GM18909 (cell line): Measurements from ENCODE around the gene DCDC2B.
"Not testable (repeated sequence)": the region's sequence is repeated elsewhere in the genome, so short reads cannot be mapped to it uniquely, and the experiment has no call there.

Experiments used
- ATAC-seq: cut with Tn5 transposase; IDR thresholded peaks from one replicate; pipeline ENCODE4 v1.9.1; 2021; ENCODE audit warnings: mild to moderate bottlenecking; ENCODE audit not compliant: unreplicated experiment, poor library complexity

DCDC2B gene

DNA sequence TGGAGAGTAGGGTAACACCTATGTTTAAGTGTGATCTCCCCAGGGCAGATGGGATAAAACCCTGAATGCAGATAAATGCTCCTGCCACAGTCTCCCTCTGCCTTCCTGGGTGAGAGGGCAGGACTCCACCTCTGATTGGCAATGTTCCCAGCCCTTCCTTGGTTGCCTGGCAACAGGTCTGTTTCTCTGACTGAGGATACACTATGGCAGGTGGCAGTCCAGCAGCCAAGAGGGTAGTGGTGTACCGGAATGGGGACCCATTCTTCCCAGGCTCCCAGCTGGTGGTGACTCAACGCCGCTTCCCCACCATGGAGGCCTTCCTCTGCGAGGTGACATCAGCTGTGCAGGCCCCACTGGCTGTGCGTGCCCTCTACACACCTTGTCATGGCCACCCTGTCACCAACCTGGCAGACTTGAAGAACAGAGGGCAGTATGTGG lies at the start of gene DCDC2B:
Gene DCDC2B (plus strand): TSS at position 199 of the 438 bp plus-strand sequence. CDS start 5 bp downstream, at position 204.
- ATAC-seq = no peak

DNA sequence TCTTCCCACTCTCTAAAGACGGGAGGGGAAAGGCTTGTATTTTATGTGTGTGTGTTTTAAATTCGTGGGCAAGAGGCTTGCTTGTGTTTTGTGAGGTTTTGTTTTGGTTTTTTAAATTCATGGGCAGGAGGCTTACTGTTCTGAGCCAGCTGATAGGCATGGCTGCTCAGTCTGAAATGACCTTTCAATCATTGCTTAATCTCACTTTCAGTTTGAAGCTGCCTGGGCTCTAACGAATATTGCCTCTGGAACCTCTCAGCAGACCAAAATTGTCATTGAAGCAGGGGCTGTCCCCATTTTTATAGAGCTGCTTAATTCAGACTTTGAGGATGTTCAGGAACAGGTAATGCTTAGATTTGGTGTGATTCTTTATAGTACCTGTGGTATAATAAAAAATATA lies 49.7 kb upstream of the DCDC2B start:
- no peak for ATAC-seq

DNA sequence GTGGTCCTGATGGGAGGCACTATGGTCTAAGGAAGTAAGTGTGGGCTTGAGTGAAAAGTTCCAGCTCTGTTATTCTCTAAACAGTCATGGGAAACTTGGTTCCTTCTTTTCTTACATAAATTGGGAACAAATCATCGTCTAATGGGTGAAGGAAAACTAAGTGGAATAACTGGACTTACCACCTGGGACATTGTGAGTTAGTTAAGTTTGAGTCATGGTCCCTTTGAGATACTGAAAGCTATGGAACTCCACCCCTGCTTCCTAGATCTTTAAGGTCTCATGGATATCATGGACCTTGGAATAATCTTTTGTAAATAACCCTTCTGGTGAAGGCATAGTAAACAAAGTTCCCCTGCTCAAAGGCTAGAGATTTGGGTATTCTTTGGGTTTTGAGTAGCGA lies 45.5 kb upstream of the DCDC2B start:
- no peak for ATAC-seq

DNA sequence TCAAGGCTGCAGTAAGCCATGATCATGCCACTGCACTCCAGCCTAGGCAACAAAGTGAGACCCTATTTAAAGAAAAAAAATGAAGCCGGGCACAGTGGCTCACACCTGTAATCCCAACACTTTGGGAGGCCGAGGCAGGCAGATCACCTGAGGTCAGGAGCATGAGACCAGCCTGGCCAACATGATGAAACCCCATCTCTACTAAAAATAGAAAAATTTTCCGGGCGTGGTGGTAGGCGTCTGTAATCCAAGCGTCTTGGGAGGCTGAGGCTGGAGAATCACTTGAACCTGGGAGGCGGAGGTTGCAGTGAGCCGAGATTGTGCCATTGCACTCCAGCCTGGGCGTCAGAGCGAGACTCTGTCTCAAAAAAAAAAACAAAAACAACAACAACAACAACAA lies 43.3 kb upstream of the DCDC2B start:
- not testable (repeated sequence) for ATAC-seq

DNA sequence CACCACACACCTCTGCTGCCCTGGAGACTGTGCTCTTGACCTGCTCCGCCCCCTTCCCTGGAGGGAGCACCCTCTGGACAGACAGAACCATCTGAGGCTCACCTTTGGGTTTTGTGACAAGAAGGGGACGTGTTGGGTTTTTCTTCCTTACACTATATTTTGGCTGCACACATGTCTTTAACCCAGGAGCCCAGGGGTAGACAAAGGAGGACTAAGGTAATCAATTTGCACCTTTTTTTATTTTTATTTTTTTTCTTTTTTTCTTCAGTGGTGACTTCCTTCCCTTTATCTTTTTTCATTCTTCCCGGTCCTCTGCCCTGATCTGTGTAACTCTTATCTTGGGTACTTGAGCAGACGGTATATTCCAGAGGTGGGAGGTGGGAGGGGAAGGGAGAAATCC lies 37.9 kb upstream of the DCDC2B start:
- ATAC-seq = no peak

DNA sequence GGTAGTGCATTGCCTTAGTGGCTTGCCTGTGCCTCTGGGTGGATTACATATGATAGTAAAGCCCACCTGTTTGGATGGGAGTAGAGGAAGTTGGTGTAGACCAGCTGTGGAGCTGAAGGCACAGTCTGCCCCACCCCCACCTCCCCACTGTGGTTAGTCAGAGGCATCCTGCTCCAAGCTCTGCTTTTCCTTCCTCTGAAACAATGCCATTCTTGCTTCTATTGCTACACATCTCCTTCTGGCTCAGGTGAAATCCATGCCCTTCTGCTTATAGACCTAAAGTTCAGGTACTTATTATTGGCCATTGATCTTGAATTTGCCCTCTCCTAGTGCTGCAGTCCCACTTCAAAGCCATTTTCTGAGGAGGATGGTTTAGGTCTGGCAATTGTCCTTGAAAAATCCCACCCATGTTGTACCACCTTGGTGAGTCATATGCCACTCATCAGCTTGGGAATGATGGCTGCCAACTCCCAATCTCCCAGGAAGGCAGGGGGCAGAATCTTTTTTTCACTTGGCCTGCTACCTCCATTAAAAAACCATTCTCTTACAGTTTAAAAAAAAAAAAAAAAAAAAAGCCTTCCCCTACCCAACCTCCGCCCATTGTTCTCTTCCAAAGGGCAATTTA lies 36.2 kb upstream of the DCDC2B start:
- ATAC-seq = no peak

DNA sequence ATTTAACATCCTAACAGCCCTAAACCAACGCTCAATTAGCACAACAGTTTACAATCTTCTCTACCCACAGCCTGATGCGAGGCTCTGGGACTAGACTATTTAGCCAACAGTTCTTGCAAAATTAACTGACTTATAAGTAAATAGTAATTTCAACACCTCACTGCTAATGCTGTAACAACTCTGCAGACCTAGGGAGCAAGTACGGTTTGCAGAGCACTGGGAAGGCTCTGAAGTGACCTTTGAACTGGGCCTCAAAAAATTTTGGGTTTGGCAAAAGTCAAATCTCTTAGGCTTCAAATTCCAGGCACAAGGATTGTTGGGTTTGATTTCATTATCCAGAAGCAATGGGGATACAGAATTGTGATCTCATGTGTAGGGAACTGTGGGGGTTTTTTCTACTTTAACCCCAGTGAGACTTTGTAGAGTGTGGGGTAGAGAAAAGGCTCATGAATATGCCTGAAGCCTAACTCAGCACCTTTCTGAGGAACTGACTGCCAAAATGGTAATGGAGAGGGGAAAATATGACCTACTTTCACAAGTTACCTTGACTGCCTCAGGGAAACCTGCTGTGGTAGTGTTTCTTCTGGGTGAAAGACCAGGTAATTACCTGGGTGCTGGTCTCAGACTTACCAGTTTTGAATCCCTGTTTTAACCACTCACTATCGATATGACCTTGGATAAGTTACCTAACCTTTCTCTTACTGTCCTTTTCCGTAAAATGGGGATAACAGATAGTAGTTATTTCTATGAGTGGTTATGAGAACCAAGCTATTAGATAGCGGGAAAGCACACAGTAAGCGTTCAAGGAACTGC lies 30.3 kb upstream of the DCDC2B start:
- no peak for ATAC-seq

DNA sequence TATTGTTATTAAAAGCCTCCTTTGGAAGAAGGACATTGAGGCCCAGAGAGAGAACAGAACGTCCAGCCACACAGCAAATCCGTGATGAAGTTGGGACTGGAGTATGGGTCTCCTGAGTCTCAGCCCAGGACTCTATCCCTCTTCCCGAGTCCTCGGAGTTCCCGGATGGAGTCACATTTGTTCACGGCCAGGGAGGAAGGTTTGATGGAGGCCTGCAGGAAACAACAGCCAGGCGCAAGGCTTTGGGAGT lies 29.8 kb upstream of the DCDC2B start:
- no peak for ATAC-seq

DNA sequence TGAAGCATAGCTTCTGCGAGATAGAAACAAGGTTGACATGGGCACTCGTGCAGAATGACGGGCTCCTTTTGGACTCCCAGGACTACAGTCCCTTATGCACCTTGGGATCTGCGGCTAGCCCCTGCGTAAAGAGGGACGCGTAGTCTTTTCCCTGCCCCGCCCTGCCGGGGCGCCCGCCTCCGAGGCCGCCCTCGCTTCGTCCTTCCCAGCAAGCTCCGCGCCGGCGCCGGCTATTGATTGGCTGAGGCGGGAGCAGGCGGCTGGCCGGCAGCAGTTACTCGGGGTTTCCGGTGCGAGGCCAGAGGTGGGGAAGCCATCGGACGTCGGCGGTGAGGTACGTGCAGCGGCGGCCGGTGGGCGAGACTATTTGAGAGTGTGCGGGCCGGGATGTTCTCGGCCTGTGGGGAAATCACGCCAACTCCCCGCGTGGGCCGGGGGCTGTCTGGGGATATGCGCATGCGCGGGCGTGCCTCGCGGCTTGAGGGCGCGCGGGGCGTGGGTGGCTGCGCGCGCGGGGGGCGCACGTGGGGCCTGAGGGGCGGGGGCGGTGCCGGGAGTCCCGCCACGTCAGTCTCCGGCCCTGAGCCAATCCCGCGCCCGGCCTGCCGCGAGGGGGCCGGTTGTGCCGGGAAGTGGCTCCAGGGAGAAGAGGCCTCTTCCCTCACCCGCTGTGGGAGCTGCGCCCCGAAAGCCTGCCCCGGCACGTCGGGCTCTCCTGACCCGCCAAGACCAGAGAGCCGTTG lies 29.3 kb upstream of the DCDC2B start, which contains the start of gene TXLNA:
Gene TXLNA (plus strand): TSS at position 233 of the 743 bp plus-strand sequence. CDS start 671 bp downstream, outside the sequence.
- peak; percentile 89 for ATAC-seq

DNA sequence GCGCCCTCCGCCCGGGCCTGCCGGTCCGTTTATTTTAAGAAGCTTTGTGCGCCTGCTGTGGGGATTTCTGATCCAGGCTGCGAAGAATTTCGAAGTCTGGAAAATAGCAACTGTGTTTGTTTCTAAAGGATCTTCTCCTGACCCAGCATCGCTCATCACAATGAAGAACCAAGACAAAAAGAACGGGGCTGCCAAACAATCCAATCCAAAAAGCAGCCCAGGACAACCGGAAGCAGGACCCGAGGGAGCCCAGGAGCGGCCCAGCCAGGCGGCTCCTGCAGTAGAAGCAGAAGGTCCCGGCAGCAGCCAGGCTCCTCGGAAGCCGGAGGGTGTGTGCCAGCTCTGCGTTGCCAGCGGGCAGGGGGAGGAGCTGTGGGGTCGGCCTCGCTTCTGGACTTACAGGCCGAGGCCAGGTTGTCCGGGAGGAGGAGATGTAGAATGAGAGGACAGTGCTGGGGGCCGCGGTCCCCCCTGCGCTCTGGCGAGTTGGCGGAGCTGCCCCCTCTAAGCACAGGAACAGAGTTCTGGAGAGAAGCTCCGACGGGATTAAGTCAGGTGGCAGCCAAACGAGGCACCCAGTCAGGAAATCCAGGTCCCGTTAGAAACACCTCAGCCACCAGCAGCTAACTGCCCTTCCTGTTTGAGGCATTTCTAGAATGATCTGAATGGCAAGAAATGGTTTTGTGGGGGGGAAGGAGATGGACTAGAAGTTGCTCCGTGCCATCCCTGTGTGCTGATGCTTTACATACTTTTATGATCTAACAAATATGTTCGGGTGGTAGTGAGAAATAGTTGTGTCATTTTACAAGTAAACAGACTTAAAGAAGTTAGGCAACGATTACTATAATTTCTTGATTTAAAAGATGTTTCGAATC lies 28.5 kb upstream of the DCDC2B start:
- no peak for ATAC-seq

DNA sequence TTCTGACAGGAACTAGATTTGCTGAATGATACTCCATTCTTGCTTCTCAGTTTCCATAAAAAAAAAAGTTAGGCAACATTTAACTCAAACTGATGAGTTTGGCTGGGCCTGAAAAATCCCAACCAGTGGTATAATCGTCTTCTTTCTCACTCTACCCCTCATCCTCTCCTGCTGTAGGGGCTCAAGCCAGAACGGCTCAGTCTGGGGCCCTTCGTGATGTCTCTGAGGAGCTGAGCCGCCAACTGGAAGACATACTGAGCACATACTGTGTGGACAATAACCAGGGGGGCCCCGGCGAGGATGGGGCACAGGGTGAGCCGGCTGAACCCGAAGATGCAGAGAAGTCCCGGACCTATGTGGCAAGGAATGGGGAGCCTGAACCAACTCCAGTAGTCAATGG lies 27.8 kb upstream of the DCDC2B start:
- no peak for ATAC-seq

DNA sequence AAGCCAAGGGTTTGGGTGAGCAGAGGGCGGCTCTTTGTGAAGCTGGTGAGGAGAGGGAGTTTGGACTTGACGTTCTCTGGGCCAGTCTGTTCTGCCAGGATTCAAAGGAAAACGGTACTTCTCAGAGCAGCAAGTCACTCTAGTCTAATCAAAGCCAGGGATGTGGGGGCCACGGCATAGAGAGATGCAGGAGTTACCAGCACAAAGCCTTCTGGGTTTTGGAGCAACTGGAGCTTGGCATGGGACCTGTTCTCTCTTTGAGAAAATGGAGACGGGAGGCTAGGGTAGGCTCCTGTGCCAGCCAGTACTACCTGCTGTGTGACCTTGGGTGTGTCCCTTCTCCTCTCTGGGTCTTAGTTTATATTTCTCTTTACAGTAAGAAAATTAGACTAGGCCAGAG lies 27.3 kb upstream of the DCDC2B start:
- ATAC-seq = no peak

DNA sequence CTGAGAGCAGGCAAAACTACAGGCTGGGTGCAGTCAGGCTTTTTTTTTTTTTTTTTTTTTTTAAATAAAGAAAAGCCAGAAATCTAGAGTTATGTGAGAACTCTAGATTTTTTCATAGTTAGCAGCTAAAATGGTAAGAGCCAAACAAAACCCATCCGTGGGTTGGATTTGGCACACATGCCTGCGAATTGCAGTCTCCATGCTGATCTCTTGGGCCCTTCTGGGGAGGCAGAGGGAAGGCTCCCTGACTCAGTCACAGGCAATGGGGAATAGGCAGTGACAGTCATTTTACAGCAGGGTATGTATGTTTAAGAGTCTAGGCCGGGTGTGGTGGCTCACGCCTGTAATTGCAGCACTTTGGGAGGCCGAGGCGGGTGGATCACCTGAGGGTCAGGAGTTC lies 26.8 kb upstream of the DCDC2B start:
- ATAC-seq = no peak

DNA sequence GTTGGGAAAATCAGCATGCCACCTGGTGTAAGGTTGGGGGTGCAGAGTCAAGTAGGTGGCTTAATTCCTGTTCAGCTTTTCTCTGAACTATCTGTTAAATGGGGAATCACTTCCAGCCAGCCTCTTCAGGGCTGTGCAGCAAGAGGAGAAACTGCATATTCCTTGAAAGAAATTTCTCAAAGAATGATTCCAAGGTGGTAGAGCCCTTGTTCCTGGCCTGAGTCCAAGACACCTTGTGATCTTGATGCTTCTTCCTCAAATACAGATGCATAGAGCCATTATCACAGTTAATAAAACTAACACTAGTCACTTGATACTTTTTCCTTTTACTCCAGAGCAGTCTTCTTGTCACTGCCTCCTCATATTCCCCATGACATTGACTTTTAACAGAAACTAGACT lies 24.2 kb upstream of the DCDC2B start:
- ATAC-seq = no peak

DNA sequence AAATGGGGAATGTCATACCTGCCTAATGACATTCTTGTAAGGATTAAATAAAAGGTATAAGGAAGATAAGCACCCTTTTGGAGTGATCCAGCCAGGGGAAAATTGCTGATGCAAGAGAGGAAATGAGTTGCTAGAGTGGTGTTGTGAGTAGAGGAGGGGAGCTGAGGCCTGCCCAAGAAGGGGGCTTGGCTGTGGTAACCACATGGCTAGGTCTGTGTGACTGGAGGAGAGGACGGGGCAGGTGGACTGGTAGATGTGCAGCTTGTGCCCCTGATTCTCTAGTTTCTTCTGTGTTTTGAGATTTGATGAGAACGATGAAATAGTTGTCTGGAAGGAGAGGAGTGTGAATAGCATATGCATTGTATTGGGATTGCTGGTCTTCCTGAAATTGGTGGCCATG lies 22.8 kb upstream of the DCDC2B start:
- no peak for ATAC-seq

DNA sequence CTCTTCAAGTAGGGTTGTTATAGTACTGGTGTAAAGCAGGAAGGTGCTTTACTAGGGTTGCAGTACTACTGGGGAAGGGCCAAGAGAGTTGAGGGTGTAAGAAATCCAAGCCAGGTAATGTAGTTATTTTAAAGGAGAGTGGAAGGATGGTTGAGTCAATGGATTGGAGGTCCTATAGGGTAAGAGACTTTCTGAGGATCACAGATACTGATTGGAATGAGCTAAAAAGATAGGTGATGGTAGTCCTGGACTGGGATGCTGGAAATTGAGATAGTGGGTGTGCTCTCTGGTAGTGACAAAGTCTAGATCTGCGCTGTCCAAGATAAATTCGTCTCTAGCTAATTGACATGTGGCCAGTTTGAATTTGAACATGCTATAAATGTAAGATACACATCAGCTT lies 22.4 kb upstream of the DCDC2B start:
- ATAC-seq = no peak

DNA sequence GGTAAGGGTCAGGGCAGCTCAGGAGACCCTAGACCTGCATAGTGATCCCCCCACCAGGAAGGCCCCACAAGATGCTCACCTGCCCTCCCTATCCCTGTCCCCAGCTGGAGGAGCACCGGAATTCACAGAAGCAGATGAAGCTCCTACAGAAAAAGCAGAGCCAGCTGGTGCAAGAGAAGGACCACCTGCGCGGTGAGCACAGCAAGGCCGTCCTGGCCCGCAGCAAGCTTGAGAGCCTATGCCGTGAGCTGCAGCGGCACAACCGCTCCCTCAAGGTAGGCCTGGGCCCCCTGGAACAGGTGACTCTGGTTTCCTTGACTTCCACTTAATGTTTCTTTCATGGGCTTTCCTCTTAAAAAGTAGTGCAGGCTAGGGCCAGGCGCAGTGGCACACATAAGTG lies 21.0 kb upstream of the DCDC2B start:
- ATAC-seq = no peak

DNA sequence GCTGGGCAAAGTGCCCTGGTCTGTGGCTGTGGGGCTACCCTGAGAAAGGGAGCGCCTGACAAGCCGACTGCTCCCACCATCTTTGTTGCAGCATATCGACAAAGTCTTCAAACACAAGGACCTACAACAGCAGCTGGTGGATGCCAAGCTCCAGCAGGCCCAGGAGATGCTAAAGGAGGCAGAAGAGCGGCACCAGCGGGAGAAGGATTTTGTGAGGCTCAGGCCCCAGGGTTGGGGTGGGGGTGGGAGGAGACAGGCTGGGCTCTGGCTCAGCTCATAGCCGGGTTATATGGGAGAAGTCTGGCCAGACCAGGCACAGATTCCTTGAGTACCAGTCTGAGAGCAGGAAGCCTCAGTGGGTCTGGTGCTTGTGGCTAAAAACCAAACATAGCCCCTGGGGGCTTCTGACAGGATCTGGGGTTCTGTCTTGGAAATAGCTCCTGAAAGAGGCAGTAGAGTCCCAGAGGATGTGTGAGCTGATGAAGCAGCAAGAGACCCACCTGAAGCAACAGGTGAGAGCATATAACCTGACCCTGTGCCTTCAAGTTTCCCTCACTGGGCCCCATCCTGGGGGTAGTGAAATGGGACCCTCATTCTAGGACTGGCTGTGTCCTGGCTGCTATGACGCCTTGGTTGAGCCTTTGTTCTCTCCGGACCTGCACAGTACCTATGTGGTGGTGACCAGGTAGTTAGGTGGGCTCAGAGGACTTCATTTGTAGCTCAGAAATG lies 16.5 kb upstream of the DCDC2B start:
- ATAC-seq = no peak

DNA sequence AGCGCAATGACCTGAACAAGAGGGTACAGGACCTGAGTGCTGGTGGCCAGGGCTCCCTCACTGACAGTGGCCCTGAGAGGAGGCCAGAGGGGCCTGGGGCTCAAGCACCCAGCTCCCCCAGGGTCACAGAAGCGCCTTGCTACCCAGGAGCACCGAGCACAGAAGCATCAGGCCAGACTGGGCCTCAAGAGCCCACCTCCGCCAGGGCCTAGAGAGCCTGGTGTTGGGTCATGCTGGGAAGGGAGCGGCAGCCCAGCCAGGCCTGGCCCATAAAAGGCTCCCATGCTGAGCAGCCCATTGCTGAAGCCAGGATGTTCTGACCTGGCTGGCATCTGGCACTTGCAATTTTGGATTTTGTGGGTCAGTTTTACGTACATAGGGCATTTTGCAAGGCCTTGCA lies 13.9 kb upstream of the DCDC2B start:
- no peak for ATAC-seq

DNA sequence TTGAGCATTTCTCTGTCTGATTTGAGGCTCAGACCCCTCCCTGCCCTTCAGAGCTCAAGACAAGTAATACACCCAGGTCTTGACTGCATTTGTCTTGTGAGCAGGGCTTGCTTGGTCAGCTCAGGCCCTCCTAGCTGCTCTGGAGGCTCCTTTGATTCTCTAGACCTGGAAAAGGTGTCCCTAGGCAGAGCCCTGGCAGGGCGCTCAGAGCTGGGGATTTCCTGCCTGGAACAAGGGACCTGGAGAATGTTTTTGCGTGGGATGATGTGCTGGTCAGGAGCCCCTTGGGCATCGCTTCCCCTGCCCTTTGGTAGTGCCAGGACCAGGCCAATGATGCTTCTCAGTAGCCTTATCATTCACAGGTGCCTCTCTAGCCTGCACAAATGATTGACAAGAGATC lies 13.4 kb upstream of the DCDC2B start:
- no peak for ATAC-seq
